ENCODE results near the gene PRDM10.
A peak's percentile ranks its signal among the peaks of the same experiment; 100 is the strongest.

PRDM10 gene

DNA sequence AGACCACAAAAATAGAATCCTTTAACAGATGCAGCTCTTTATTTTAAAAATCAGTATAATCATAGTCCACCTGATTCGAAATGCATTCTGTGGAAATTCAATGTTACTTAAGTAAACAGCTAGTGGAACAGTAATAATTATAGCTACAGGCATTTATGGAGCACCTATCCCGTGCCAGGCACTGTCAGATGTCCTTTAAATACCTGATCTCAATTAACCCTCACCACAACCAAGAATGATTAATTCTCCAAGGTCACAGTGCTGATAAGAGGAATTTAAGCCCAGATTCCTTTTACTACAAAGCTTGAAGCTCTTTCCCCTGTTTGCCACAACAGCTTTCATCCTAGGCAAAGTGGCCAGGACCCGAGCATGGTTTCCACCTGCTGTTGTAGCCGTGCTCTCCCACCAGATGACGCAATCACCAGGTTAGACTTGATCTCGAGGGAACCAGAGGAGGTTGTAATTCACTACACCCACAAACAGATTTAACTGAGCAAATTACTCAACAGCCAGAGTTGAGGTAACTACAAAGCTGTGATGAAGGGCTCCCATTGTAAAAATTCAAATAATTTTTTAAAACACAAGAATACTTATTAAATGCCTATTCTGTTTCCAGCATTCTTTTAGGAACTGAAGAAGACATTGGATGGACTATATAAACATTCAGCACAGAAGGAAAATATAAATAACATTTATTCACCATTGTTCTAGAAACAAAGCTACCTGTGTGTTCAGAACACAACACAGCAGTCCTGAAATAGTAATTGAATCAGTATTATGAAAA lies 10.3 kb downstream of the PRDM10 start:
- TF ChIP-seq, protein P1, sequence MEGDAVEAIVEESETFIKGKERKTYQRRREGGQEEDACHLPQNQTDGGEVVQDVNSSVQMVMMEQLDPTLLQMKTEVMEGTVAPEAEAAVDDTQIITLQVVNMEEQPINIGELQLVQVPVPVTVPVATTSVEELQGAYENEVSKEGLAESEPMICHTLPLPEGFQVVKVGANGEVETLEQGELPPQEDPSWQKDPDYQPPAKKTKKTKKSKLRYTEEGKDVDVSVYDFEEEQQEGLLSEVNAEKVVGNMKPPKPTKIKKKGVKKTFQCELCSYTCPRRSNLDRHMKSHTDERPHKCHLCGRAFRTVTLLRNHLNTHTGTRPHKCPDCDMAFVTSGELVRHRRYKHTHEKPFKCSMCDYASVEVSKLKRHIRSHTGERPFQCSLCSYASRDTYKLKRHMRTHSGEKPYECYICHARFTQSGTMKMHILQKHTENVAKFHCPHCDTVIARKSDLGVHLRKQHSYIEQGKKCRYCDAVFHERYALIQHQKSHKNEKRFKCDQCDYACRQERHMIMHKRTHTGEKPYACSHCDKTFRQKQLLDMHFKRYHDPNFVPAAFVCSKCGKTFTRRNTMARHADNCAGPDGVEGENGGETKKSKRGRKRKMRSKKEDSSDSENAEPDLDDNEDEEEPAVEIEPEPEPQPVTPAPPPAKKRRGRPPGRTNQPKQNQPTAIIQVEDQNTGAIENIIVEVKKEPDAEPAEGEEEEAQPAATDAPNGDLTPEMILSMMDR (conservative IDR thresholded peaks at IDR 0.05; ENCODE audit: low read depth, low read length): peak; percentile 39
- no peak overlapping the region for H3K4me3 ChIP-seq (ENCODE audit: low read depth, low read length)
- peak; percentile 55 for DNase-seq (ENCODE audit: low read depth)

DNA sequence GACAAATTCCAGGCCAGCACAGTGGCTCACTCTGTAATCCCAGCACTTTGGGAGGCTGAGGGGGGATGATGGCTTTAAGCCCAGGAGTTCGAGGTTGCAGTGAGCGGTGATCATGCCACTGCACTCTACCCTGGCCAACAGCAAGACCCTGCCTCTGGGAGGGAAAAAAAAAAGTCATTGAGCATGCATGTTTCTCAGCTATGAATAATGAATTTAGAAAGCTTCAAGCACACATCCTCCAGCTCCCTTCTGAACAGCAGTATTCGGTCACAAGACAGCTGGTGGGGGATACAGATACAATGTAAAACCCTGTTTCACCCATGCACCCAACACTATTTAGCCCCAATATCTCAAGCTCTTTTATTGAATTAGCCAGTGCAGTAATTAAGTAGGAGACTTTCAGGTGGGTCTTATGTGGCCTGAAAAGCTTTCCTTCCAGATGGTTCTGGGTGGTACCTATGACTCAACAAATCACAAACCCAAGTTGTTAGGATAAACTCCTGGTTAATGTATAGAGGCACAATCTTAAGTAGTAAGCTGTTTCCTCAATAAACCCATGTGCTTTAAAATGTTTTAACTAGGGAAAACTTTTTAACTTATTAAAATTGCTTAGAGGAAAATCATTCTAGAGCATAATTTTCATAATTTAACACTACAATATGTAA lies 13.4 kb downstream of the PRDM10 start:
- TF ChIP-seq, protein P1 (conservative IDR thresholded peaks at IDR 0.05; ENCODE audit: low read depth, low read length): no peak
- no peak for DNase-seq (ENCODE audit: low read depth)
- H3K4me3 ChIP-seq (ENCODE audit: low read depth, low read length): no peak overlapping the region

DNA sequence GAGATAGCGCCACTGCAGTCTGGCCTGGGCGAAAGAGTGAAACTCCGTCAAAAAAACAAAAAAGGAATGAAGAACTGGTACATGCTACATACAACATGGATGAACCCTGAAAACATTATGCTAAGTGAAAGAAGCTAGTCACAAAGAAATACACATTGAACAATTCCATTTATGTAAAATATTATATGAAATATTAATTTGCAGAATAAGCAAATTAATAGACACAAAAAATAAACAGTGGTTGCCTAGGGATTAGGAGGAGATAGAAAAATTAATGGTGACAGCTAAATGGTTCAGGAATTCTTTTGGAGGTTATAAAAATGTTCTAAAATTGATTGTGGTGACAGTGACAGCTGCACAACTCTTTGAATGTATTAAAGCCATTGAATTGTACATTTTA lies 14.7 kb downstream of the PRDM10 start:
- TF ChIP-seq, protein P1 (conservative IDR thresholded peaks at IDR 0.05; ENCODE audit: low read depth, low read length): no peak
- H3K4me3 ChIP-seq (ENCODE audit: low read depth, low read length): no peak overlapping the region

DNA sequence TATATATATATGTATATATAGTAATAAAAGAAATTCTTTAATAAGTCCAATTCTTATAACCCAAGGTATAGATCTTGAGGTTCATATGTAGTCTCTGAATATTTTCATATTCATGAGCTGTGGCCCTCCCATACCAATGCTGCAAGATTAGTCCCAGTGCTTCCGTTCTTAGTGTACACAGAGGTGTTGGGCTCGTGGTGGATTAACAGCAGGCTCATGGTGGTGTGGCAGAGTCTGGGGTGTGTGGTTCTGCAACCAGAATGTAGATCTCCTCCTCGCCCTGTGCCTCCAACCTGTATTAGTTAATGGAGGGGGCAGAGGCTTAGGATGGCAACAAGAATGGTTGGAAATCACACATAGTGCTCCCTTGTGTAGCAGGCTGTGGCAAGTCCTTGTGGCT lies 16.8 kb downstream of the PRDM10 start:
- TF ChIP-seq, protein P1 (conservative IDR thresholded peaks at IDR 0.05; ENCODE audit: low read depth, low read length): no peak
- DNase-seq (ENCODE audit: low read depth): no peak

More for the DNA sequence above, 14.7 kb downstream of the PRDM10 start:
- no peak for DNase-seq (ENCODE audit: low read depth)

DNA sequence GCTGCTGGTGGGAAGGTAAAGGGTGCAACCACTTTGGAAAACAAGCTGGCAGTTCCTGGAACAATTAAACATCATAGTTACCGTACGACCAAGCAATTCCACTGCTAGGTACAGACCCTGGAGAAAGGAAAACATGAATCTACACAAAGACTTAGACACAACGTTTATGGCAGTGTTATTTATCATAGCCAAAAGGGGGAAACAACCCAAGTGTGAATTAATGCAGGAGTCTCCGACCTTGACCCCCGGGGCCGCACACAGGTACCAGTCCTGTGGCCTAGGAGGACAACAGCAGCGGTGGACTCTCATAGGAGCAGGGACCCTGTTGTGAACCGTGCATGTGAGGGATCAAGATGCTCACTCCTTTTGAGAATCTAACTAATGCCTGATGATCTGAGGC lies 22.5 kb downstream of the PRDM10 start:
- TF ChIP-seq, protein P1 (conservative IDR thresholded peaks at IDR 0.05; ENCODE audit: low read depth, low read length): no peak
- DNase-seq (ENCODE audit: low read depth): no peak
- no peak overlapping the region for H3K4me3 ChIP-seq (ENCODE audit: low read depth, low read length)

More for the DNA sequence above, 16.8 kb downstream of the PRDM10 start:
- H3K4me3 ChIP-seq (ENCODE audit: low read depth, low read length): no peak overlapping the region

DNA sequence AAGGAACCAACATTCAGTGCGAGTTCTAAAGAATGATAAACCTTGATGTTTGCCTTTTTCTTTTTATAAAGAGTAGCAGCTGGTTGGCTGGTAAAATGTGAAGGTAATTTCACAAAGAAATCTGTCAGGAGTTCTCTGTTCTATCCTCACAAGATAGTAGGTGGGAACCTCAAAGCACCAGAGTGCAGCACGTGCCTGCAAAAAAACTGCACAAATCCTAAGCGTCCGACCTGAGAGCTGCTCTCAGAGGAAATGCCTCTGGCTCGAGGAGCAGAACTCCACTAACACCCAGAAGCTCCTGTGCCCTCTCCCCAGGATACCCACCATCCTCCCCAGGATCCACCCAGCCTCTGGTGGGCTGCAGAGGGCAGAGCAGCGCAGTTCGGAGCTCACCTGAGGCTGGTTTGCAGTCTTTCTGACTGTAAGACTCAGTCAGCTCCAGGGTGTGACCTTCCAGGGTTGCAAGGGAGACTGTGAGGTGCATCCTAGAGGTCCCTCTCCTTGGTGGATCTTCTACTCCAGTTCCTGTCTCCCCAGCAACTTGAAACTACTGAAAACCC lies 23.5 kb downstream of the PRDM10 start:
- no peak for DNase-seq (ENCODE audit: low read depth)
- no peak overlapping the region for H3K4me3 ChIP-seq (ENCODE audit: low read depth, low read length)
- TF ChIP-seq, protein P1 (conservative IDR thresholded peaks at IDR 0.05; ENCODE audit: low read depth, low read length): no peak
